Effector memory CD8-positive, alpha-beta T cell (primary cell): ENCODE results near the gene HPSE2.

Experiments used
- ATAC-seq: fragments of 150-1000 bp; cut with Tn5 transposase; replicated peaks from 2 replicates; pipeline ENCODE4 v1.10.0; 2021; ENCODE audit warnings: mild to moderate bottlenecking, moderate library complexity
- DNase-seq, 3 experiments: peaks; one replicate each; pipeline ENCODE4 v3.0.0; 2021
- H3K27ac Mint-ChIP-seq, 2 donors: one replicate each; pipeline ENCODE4 v1.8.0; 2022; ENCODE audit warnings: mild to moderate bottlenecking in 2 of 2, mixed read lengths in 2 of 2, moderate library complexity in 2 of 2
- H3K27me3 Mint-ChIP-seq, 2 donors: one replicate each; pipeline ENCODE4 v1.8.0; 2022; ENCODE audit warnings: mixed read lengths in 2 of 2
- H3K36me3 Mint-ChIP-seq: one replicate; pipeline ENCODE4 v1.8.0; 2022; ENCODE audit warnings: mild to moderate bottlenecking, moderate library complexity, mixed read lengths; ENCODE audit not compliant: insufficient read depth
- H3K4me1 Mint-ChIP-seq, 2 donors: one replicate each; pipeline ENCODE4 v1.8.0; 2022; ENCODE audit warnings: low read depth in 2 of 2, mixed read lengths in 2 of 2
- H3K4me3 Mint-ChIP-seq, 2 donors: one replicate each; pipeline ENCODE4 v1.8.0; 2022; ENCODE audit warnings: mild to moderate bottlenecking in 2 of 2, mixed read lengths in 2 of 2, moderate library complexity in 2 of 2
- H3K9me3 Mint-ChIP-seq, 2 donors: one replicate each; pipeline ENCODE4 v1.8.0; 2022; ENCODE audit warnings: mixed read lengths in 2 of 2

Gene HPSE2

DNA sequence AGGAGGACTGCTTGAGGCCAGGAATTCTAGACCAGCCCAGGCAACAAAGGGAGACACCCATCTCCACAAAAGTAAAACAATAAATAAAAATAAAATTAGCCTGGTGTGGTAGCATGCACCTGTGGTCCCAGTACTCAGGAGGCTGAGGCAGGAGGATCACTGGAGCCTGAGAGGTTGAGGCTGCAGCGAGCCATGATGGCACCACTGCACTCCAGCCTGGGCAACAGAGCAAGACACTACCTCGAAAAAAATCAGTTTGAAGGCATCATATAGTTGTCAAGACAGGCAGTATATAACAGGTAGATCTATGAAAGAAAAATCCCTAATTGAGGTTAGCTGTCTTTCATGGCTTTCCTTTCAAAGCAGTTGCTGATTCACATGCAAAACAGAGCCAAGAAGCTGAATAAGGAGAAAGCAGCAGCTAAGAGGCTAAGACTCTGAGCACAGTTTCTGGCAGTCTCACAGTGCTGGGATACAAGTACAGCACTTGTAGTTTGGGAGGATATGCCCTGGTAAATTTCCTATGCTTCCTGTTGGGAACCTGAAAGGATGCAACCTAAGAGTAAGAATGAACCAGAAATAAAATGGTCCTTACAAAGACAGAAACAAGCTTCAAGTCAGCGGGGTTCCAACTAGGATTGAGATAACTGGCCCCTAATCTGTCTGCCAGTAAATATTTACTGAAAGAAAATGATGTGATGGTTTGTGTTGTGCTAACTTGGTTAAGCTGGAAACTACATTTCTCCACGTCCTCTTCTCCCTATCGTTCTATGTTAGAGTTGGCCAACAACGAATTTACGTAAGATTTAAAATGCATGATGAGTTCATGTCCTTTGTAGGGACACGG is 420.4 kb downstream of the HPSE2 start:
- no peak overlapping the region for H3K4me3 Mint-ChIP-seq
- ATAC-seq (no peak), DNase-seq (no peak)
- H3K4me1 Mint-ChIP-seq, result no peaks in the 10 kb centered on the region
- H3K27ac Mint-ChIP-seq, result no peak overlapping the region
- H3K27me3 Mint-ChIP-seq, result no peaks in the 10 kb centered on the region
- no peaks in the 10 kb centered on the region for H3K9me3 Mint-ChIP-seq
- no peaks in the 10 kb centered on the region for H3K36me3 Mint-ChIP-seq

DNA sequence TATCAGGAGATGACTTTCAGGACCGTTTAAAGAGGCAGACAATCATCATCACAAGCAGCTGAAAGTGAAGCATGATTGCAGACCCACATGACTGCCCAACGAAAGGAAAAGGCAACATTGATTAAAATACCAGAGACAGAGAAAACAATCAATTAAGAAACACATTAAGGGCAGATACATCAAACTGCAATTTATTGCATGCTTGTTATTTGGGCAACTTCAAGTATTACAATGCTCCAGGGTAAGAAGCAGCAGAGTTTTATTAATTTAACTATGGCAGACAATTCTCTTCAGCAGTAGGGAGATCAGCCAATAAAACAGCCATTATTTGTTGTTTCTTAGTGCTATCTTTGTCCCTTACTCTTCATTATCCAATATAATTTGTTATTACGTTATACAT is 421.2 kb downstream of the HPSE2 start:
- Mint-ChIP-seq H3K4me1 (no peaks in the 10 kb centered on the region), H3K27me3 (no peaks in the 10 kb centered on the region), H3K4me3 (no peak overlapping the region), H3K27ac (no peak overlapping the region), H3K9me3 (no peaks in the 10 kb centered on the region), H3K36me3 (no peaks in the 10 kb centered on the region)
- ATAC-seq (no peak), DNase-seq (no peak)

DNA sequence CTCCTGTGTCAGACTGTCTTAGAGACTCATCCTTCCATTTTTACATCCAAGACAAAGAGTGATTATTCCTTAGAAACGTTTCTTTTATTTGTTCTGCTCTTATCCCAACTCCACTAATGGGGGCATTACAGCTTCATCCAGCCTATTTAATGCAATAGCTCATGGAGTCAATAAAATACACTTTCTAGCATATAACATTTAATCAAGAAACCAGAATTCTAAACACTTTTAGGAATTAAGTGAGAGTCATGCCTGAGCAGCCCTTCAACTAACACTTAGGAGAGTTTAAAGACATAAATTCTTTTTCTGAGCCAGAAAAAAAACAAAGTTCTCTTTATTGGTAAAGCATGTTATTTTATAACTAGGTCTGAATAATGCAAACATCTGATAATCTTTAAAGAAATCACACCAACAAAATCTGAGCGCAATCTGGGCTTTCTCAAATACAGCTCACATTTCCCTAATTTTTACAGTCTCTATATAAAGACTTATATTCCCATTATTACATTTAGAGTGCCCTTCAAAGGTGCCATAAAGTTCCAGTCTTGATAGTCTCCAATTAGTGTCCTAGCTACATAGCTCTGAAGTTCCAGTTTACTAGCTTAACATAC is 427.3 kb downstream of the HPSE2 start:
- Mint-ChIP-seq H3K27me3 (no peaks in the 10 kb centered on the region), H3K9me3 (no peaks in the 10 kb centered on the region), H3K27ac (no peak overlapping the region), H3K36me3 (no peaks in the 10 kb centered on the region), H3K4me1 (no peaks in the 10 kb centered on the region), H3K4me3 (no peak overlapping the region)
- ATAC-seq, result no peak
- DNase-seq, result no peak

DNA sequence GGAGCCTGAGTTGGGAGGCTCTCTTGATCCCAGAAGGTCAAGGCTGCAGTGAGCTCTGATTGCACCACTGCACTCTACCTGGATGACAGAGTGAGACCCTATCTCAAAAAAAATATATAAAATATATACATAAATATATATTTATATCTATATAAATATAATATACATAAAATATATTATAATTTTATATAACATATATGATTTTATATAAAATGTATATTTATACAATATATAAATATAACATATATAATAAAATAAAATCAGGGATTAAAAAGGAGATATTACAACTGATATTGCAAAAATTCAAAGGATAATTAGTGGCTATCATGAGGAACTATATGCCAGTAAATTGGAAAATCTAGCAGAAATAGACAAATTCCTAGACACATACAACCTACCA is 435.4 kb downstream of the HPSE2 start:
- Mint-ChIP-seq H3K9me3 (no peaks in the 10 kb centered on the region), H3K27ac (no peak overlapping the region), H3K4me1 (no peaks in the 10 kb centered on the region), H3K36me3 (no peaks in the 10 kb centered on the region), H3K27me3 (peaks cover 7 to 15% of the 10 kb centered on the region in 2 donors), H3K4me3 (no peak overlapping the region)
- no peak for DNase-seq
- no peak for ATAC-seq

DNA sequence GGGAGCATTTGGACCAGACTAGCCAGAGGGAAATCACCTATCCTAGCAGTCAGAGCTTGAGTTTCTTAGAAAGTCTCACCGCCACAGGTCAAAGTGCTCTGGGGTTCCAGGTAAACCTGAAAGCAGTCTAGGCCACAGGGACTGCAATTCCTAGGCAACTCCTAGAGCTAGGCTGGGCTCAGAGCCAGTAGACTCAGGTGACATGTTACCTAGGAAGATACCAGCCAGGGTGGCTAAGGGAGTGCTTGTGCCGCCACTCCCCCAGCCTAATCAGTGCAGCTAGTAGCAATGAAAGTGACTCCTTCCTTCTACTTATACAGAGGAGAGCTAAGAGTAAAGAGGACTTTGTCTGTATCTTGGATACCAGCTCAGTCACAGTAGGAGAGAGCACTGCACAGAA is 440.2 kb downstream of the HPSE2 start:
- H3K9me3 Mint-ChIP-seq, result no peaks in the 10 kb centered on the region
- no peak overlapping the region for H3K4me3 Mint-ChIP-seq
- peaks cover 7 to 15% of the 10 kb centered on the region in 2 donors for H3K27me3 Mint-ChIP-seq
- DNase-seq, result no peak
- no peak for ATAC-seq
- H3K4me1 Mint-ChIP-seq, result no peaks in the 10 kb centered on the region
- H3K36me3 Mint-ChIP-seq, result no peaks in the 10 kb centered on the region
- no peak overlapping the region for H3K27ac Mint-ChIP-seq

DNA sequence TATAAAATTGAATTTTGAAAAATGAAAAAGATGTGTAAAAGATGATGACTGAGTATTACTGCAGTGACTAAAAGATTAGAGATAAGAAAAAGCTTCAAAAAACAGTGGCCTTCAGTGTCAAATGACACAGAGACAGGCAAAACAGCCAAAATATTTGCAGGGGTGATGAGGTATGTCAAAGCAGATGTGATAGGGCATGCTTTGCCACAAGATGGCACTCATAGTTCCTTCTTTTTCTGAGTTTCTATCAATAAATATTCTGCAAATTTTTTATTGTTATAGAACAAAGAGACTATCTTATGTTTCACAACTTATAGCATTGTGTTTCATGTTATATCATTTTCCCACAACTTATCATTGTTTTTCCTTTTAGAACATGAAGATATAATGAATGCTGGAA is 444.8 kb downstream of the HPSE2 start:
- ATAC-seq (no peak), DNase-seq (no peak)
- Mint-ChIP-seq H3K4me3 (no peak overlapping the region), H3K27ac (no peak overlapping the region), H3K4me1 (no peaks in the 10 kb centered on the region), H3K36me3 (no peaks in the 10 kb centered on the region), H3K27me3 (peaks cover 0 to under 1% of the 10 kb centered on the region in 2 donors), H3K9me3 (no peaks in the 10 kb centered on the region)

DNA sequence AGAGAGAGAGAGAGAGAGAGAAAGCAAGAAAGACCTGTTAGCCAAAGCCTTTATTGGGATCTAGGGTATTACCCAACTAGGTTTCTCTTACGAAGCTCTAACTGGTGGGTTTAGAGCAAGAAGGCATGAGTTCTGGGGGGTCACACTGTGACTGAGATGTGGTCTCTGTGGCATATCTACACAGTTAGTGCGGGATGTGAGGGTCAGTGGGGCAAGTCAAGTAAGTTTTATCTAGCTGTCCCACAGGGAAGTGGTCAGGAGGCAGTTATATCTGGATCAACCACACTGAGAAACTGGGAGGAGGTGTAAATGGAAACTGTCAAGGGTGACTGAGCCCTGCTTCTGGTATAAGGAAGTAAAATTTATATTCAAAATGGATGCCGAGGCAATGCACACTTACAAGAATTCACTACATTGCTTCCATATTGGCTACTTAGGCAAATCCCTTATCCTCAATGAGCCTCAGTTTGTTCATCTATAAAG is 457.3 kb downstream of the HPSE2 start:
- peaks cover 0 to 2% of the 10 kb centered on the region in 2 donors for H3K9me3 Mint-ChIP-seq
- no peak overlapping the region for H3K27ac Mint-ChIP-seq
- H3K36me3 Mint-ChIP-seq, result no peaks in the 10 kb centered on the region
- no peaks in the 10 kb centered on the region for H3K4me1 Mint-ChIP-seq
- no peaks in the 10 kb centered on the region for H3K27me3 Mint-ChIP-seq
- DNase-seq (no peak), ATAC-seq (no peak)
- H3K4me3 Mint-ChIP-seq, result no peak overlapping the region

DNA sequence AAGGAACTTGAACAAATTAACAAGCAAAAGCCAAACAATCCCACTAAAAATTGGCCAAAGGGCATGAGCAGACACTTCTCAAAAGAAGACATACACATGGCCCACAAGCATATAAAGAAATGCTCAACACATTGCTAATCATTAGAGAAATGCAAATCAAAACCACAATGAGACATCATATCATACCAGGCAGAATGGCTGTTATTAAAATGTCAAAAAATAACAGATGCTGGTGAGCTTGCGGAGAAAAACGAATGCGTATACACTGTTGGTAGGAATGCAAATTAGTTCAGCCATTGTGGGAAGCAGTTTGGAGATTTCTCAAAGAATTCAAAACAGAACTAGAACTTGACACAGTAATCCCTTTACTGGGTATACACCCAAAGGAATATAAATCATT is 477.2 kb downstream of the HPSE2 start:
- no peak for DNase-seq
- no peak for ATAC-seq
- Mint-ChIP-seq H3K27me3 (peaks cover 0 to 7% of the 10 kb centered on the region in 2 donors), H3K9me3 (no peaks in the 10 kb centered on the region), H3K27ac (no peak overlapping the region), H3K36me3 (no peaks in the 10 kb centered on the region), H3K4me3 (no peak overlapping the region), H3K4me1 (no peaks in the 10 kb centered on the region)

DNA sequence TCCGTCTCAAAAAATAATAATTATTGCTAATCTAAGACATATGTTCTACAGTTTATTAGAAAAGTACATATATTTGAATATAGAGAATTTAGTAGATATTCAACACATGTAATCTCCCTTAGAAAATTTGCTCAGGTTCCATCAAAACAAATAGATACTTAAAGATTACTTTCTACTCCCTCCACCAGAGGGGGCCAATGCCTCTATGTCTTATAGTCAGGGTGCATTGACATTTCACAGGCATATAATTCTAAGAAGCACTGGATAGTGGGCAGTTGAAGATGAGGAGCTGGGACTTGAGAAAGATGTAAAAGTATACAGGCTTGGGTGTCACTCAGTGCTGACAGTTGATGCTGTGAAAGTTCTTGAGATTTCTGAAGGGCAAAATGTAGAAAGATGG is 487.4 kb downstream of the HPSE2 start:
- no peaks in the 10 kb centered on the region for H3K36me3 Mint-ChIP-seq
- no peak for DNase-seq
- H3K9me3 Mint-ChIP-seq, result peaks cover 0 to 2% of the 10 kb centered on the region in 2 donors
- no peak overlapping the region for H3K27ac Mint-ChIP-seq
- H3K4me1 Mint-ChIP-seq, result no peaks in the 10 kb centered on the region
- ATAC-seq, result no peak
- peaks cover 0 to 5% of the 10 kb centered on the region in 2 donors for H3K27me3 Mint-ChIP-seq
- H3K4me3 Mint-ChIP-seq, result no peak overlapping the region

DNA sequence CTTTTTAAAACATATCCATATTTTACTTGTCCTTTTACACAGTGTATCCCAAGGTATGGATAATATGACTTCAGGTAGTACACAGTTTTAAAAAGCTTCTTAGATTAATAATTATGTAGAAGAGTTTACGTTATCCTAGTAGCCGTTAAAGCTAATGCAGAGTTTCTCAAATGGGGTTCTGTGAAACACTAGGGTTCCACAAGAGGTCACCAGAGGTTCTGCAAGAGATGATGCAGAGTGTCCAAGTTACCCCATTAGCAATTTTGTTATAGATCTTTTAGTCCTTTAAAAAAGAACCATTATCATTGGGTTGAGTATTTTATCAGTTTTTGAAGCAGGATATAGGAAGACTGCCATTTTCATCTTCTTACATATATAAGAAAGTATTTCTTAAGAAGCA is 490.0 kb downstream of the HPSE2 start:
- H3K27me3 Mint-ChIP-seq, result no peaks in the 10 kb centered on the region
- peaks cover 0 to 4% of the 10 kb centered on the region in 2 donors for H3K9me3 Mint-ChIP-seq
- ATAC-seq, result no peak
- DNase-seq, result no peak
- H3K36me3 Mint-ChIP-seq, result no peaks in the 10 kb centered on the region
- no peak overlapping the region for H3K4me3 Mint-ChIP-seq
- H3K27ac Mint-ChIP-seq, result no peak overlapping the region
- H3K4me1 Mint-ChIP-seq, result no peaks in the 10 kb centered on the region

DNA sequence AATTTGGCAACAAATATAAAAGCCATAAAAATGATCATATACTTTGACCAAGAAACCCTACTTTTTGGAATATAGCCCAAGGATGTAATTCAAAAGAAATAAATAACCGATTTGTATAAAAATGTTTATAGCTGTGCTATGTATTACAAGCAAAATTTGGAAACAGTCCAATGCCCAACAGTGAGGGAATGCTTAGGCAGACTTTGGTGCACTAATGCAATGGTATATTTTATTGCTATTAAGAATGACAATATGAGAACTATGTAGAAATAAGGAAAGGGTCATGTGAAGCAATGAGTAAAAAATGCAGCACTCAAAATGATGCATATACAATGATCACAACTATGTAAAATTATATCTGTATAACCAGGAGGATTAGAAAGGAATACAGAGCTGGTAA is 515.1 kb downstream of the HPSE2 start:
- ATAC-seq, result no peak

DNA sequence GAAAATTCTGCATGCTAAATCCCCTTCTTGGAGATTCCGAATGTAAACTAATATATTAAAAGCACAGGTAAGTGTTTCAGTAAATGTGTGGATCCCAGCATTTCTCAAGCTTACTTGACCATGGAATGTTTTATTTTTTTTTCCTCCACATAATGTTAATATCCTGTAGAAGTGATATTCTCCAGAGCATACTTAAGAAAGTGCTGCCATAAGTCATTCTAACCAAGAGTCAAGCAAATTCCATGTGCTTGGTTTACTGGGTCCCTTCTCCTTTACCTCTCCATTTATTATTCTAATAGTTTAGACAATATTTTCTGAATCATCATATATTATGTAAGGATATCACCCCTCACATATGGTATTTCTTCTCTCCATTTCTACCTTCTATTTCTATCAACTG is 522.1 kb downstream of the HPSE2 start:
- no peak overlapping the region for H3K4me3 Mint-ChIP-seq
- H3K27me3 Mint-ChIP-seq, result peaks cover 6 to 10% of the 10 kb centered on the region in 2 donors
- no peak for ATAC-seq
- H3K27ac Mint-ChIP-seq, result no peak overlapping the region
- no peaks in the 10 kb centered on the region for H3K36me3 Mint-ChIP-seq
- no peak for DNase-seq
- no peaks in the 10 kb centered on the region for H3K4me1 Mint-ChIP-seq
- H3K9me3 Mint-ChIP-seq, result no peaks in the 10 kb centered on the region

More for the DNA sequence above, 515.1 kb downstream of the HPSE2 start:
- H3K4me1 Mint-ChIP-seq, result no peaks in the 10 kb centered on the region
- peaks cover 13 to 24% of the 10 kb centered on the region in 2 donors for H3K27me3 Mint-ChIP-seq
- no peak overlapping the region for H3K27ac Mint-ChIP-seq
- no peak overlapping the region for H3K4me3 Mint-ChIP-seq
- H3K9me3 Mint-ChIP-seq, result peaks cover 0 to 4% of the 10 kb centered on the region in 2 donors
- H3K36me3 Mint-ChIP-seq, result no peaks in the 10 kb centered on the region
- DNase-seq, result no peak

DNA sequence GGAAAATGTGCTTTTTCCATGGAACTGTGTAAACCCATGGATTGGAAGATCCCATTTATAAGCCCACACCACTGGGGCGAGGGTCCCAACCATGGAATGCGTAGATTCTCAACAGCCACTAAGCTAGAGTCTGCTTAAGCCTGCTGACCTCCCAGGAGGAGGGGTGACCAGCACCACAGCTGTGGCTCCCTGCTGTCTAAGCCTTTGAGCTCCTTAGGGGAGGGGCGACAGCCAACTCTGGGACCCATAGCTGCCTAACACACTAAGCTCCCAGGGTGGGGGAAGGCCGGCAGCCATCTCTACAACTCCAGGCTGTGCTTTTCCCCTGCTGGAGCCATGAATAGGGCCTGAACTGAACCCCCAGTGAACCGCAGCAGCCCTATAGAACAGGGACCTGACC is 539.1 kb downstream of the HPSE2 start:
- Mint-ChIP-seq H3K4me1 (no peaks in the 10 kb centered on the region), H3K27ac (no peak overlapping the region), H3K36me3 (no peaks in the 10 kb centered on the region), H3K9me3 (no peaks in the 10 kb centered on the region), H3K4me3 (no peak overlapping the region), H3K27me3 (peaks cover 37 to 55% of the 10 kb centered on the region in 2 donors)
- no peak for ATAC-seq
- no peak for DNase-seq

DNA sequence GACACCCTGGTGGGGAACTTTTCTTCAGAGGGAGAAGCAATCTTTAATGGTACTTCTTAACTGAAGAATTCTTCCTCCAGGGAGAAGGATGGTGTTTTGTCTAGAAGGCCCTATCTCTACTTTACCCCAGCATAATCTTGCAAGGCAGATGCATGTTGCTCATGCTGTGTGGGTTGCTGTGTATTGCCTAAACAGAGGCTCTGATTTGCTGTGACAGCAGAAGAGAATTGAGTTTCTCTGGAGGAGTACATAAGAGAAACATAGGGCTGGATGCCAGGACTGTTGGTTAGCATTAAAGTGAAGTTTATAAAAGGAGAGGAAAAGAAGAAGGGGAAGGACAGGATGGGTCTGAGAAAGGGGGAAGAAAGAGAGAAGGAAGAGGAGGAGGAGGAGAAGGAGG is 540.8 kb downstream of the HPSE2 start:
- no peaks in the 10 kb centered on the region for H3K4me1 Mint-ChIP-seq
- peaks cover 37 to 55% of the 10 kb centered on the region in 2 donors for H3K27me3 Mint-ChIP-seq
- H3K9me3 Mint-ChIP-seq, result no peaks in the 10 kb centered on the region
- DNase-seq (no peak), ATAC-seq (no peak)
- no peak overlapping the region for H3K27ac Mint-ChIP-seq
- H3K36me3 Mint-ChIP-seq, result no peaks in the 10 kb centered on the region
- no peak overlapping the region for H3K4me3 Mint-ChIP-seq
